HuH-7.5 (cell line): ENCODE results near the gene DOCK3.
A peak's percentile ranks its signal among the peaks of the same experiment; 100 is the strongest.
"Not testable (repeated sequence)": the region's sequence is repeated elsewhere in the genome, so short reads cannot be mapped to it uniquely, and the experiment has no call there.

Experiments
- DNase-seq: peaks from one replicate; pipeline ENCODE4 v3.0.0; 2011; ENCODE audit warnings: low spot score

DOCK3 gene

DNA sequence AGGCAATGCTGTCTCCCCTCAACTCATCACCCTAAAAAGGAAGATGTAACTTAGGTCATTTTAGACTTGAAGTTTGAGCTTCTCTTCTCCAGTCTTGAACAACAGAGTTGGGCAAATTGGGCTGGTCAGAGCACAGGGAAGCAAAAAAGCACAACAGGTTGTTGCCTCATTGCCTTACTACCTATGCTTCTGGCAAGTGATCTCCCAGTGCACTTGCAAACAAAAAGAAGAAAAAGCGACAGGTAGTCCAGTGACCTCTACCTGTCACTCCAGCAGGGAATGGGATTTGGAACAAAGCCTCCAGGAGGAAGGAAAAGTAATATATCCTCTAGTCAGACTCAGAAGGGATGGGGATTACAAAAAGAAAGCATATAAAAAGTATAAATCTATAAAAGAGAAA, 550.1 kb downstream of the DOCK3 start:
- DNase-seq = no peak

DNA sequence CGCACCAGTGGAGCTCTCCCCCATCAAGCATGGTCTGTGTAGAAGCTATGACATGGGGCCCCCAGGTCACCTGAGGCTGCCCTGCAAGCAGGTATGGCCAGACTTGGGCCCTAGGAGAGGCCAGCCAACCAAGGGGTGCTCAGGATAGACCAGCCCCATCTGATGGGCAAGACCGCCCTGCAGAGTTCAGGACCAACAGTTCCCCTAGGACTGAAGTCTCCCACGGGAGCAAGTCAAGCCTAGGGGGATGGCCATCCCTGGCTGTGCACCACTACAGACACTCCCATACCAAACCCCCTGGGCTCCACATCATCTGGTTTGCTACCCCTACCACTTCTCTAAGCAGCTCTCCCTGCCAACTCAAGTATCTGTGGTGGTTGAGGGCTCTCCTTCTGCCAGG, 568.2 kb downstream of the DOCK3 start:
- DNase-seq = no peak

GRCh38 chr3:51243924-51244323, 569.2 kb downstream of the DOCK3 start:
- DNase-seq = no peak

GRCh38 chr3:51245867-51246266, 571.1 kb downstream of the DOCK3 start:
- DNase-seq = no peak

- no peak for DNase-seq
These were observed 583.1 kb downstream of the DOCK3 start for GRCh38 chr3:51257870-51258269.

DNA sequence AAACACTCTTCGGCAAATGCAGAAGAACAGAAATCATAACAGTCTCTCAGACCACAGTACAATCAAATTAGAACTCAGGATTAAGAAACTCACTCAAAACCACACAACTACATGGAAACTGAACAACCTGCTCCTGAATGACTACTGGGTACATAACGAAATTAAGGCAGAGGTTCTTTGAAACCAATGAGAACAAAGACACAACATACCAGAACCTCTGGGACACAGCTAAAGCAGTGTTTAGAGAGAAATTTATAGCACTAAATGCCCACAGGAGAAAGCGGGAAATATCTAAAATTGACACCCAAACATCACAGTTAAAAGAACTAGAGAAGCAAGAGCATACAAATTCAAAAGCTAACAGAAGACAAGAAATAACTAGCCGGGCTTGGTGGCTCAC, 589.4 kb downstream of the DOCK3 start:
- not testable (repeated sequence) for DNase-seq

- no peak for DNase-seq
These were observed 593.4 kb downstream of the DOCK3 start for GRCh38 chr3:51268132-51268531.

- no peak for DNase-seq
These were observed 594.7 kb downstream of the DOCK3 start for GRCh38 chr3:51269466-51269865.

DNA sequence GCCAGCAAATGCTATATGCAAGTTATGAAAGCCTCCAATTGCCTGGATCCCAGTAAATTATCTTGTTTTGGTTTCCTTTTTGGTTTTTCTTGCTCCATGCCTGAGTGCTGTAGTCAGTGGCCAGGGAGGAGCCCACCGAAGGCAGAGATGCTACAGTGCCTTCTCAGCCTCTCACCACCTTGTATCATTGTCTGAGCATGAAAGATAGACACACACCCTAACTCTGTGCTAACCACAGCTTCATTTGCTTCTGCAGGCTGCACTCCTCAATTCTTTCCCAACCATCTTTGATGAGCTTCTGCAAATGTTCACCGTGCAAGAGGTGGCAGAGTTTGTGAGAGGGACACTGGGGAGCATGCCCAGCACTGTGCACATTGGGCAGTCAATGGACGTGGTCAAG, 595.8 kb downstream of the DOCK3 start:
- no peak for DNase-seq

DNA sequence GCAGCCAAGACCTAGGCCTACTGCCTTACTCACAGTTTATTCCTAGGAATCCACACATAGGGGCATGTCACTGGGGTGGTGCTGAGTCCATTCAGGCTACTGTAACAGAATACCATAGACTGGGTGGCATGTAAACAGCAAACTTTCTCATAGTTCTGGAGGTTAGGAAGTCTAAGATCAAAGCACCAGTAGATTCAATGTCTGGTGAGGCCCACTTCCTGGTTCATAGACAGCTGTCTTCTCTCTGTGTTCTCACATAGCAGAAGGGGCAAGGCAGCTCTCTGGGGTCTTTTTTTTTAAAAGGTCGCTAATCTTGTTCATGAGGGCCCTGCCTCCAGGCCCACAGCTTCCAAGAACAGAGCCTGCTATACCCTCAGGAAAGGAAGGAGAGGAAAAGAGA, 596.4 kb downstream of the DOCK3 start:
- DNase-seq = no peak

DNA sequence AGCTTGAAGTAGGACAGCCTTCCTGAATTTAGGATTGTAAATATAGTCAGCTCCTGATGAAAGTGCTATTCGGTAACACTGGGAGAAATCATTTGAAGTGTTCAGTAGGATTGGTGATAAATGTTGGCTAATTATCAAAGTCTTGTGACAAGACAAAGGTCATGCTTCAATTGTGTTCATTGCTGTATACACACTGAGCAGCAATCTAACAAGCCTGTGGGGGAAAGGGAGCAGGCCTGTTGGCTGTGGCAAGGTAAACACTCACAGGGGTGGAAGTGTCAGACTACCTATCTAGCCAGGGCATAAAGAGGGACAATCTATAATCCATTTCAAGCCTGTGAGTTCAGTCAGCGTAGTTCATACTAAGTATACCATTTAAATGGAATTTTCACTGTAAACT, 599.3 kb downstream of the DOCK3 start:
- DNase-seq = no peak

GRCh38 chr3:51275111-51275805, 600.5 kb downstream of the DOCK3 start:
- no peak for DNase-seq

DNA sequence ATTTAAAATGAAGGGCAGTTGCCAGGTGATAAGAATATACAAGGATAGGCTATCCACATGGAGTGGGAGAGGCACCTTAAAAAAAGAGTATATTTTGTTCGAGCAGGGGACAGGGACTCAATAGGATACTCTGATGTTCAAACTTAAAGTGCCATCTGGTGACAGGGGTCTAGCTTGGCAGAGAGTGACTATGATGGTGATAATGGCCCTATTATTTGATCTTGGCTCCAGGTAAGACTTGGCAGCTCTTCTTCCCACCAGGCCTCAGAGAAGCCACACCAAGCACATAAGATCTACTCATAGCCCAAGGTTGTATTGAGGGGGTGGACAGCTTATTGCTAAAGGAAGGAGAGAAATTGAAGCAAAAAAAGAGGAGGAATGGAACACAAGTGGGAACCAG, 601.3 kb downstream of the DOCK3 start:
- DNase-seq = no peak

DNA sequence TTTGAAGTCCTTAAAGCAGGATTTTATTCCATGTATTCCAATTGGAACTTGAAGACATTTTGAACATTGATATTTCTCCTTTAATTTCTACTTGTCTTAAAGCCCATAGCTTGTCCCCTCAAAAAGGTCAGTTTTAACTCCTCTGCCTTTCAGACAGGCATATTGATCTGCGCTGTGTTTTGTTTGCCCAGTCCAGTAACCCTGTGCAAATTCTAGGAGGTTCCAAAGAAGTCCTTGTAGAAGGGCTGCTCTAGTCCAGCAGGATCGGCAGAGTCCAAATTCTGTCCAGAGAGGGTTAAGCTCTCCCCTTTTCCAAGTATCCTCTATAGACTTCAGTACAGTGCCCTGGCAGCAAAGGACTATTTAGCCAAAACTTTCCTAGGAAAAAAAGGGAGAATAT, 604.7 kb downstream of the DOCK3 start:
- no peak for DNase-seq

DNA sequence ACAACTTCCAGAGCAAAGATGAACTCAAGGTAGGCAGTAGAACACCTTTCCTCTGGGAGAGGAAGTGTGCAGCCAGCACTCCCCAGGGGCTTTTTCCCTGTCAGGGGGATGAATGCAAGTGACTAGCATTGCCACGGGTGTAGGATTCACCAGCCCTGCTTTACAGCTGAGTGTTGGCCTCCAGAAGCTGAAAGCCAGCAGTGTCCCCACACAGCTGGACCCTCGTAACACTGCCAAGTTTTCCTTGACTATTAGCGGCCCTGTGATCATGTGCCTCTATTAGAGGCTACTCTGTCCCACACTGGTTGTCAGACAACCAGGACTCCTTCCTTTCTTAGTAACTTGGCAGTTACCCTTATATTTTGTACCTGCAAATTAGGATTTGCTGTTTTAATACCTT, 605.4 kb downstream of the DOCK3 start:
- DNase-seq = no peak

- no peak for DNase-seq
These were observed 608.2 kb downstream of the DOCK3 start for GRCh38 chr3:51282931-51283330.

GRCh38 chr3:51283421-51283820, 608.7 kb downstream of the DOCK3 start:
- DNase-seq = no peak

DNA sequence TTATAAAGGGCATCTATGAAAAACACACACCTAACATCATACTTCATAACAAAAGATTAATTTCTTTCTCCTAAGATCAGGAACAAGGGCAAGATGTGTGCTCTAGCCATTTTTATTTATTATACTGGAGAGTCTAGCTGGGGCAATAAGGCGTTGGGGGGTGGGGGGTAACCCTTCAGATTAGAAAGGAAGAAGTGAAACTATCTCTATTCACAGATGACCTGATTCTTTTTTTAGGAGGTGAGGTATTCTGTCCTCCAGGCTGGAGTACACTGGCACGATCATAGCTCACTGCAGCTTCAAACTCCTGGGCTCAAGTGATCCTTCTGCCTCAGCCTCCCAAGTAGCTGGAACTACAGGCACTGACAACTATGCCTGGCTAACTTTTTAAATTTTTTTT, 620.9 kb downstream of the DOCK3 start:
- no peak for DNase-seq

- DNase-seq = no peak
These were observed 622.6 kb downstream of the DOCK3 start for GRCh38 chr3:51297333-51297732.

DNA sequence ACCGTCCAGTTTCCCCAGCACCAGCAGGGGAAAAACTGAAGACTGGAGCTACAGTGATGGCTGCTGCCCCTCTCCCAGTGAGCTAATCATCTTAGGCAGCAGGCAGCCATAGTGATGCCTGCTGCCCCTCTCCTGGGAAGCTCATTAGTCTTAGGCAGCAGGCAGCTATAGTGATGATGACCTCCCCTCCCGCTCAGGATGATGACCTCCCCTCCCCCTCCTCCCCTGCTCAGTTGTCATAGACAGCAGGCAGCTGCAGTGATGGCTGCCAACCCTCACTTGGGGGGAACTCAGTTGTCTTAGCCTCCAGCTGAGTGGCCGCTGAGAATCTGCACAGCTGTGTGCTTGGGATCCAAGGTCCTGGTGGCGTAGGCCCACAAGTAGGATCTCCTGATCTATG, 629.5 kb downstream of the DOCK3 start:
- DNase-seq = no peak

DNA sequence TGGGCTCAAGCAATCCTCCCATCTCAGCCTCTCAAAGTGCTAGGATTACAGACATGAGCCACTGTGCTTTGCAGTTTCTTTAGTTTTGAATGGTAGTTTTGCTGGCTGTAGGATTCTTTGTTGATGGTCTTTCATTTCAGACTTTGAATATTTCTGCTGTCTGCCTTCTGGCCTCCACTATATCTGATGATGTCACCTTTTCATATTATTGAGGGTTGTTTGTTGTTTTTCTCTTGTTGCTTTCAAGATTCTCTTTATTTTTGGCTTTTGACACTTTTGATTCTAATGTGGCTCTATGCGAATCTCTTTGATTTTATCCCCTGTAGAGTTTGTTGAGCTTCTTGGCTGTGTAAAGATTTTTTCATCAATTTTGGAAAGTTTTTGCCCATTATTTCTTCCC, 631.4 kb downstream of the DOCK3 start:
- DNase-seq = no peak

DNA sequence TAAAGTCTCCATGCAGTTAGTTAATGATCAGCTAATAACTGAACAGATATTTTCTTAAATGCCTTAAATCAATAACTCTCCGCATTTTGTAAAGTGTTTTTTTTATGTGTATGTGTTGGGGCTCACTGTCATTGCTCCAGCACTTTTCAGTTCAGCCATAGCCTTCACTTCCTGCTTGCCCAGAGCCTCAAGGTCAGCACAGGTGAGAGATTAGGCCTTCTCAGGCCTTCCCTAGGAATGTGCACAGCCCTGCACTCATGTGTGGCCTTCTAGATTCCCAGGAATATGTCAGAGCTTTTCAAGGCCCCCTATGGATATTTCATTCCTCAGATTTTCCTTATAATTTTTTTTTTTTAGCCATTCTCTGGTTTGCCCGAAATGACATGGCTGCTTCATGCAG, 632.7 kb downstream of the DOCK3 start:
- DNase-seq = no peak

- not testable (repeated sequence) for DNase-seq
These were observed 633.3 kb downstream of the DOCK3 start for GRCh38 chr3:51307945-51308607.

DNA sequence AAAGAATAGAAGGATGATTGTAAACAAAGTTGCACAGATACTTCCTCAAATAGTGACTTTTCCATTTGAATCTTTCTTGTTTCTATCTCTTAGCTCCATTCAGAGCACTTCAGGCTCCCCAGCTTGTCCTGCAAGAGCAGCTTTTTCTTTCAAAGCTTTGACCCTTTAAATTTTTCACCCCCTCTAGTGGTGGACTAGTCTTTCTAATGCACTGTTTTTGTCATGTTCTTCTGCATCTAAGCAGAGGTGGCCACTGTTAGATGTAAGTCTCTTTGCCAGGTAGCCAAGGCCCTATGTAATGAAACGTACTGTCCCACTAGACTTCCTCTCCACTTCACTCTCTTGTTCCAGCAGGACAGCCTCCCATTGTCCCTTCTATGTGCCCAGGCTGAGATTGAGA, 636.3 kb downstream of the DOCK3 start:
- peak; percentile 28 for DNase-seq
